HUDEP-2 (cell line): ENCODE measurements around the gene MTF1.
"Not testable (repeated sequence)": the region's sequence is repeated elsewhere in the genome, so short reads cannot be mapped to it uniquely, and the experiment has no call there.

Experiments
- DNase-seq, 76 experiments: peaks; one replicate each; lab custom pipeline; 2025; ENCODE audit not compliant: unreplicated experiment in 76 of 76; lab: John Stamatoyannopoulos, UW

MTF1 gene

DNA sequence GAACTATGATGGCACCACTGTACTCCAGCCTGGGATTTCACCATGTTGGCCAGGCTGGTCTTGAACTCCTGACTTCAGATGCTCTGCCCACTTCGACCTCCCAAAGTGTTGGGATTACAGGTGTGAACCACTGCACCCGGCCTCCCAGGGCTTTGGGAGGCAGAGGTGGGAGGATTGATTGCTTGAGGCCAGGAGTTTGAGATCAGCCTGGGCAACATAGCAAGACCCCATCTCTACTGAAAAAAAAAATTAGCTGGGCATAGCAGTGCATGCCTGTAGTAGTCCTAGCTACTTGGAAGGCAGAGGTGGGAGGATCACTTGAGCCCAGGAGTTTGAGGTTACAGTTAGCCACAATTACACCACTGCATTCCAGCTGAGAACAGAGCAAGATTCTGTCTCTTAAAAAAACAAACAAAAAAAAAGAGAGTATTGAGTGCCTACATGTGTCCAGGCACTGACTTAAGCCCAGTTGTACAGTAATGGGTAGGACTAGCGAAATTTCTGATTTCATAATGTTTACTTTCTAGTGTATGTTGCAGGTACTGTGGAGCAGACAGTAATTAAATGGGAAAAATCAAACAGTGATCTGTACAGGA, 61.5 kb downstream of the MTF1 start:
- DNase-seq = no peak

DNA sequence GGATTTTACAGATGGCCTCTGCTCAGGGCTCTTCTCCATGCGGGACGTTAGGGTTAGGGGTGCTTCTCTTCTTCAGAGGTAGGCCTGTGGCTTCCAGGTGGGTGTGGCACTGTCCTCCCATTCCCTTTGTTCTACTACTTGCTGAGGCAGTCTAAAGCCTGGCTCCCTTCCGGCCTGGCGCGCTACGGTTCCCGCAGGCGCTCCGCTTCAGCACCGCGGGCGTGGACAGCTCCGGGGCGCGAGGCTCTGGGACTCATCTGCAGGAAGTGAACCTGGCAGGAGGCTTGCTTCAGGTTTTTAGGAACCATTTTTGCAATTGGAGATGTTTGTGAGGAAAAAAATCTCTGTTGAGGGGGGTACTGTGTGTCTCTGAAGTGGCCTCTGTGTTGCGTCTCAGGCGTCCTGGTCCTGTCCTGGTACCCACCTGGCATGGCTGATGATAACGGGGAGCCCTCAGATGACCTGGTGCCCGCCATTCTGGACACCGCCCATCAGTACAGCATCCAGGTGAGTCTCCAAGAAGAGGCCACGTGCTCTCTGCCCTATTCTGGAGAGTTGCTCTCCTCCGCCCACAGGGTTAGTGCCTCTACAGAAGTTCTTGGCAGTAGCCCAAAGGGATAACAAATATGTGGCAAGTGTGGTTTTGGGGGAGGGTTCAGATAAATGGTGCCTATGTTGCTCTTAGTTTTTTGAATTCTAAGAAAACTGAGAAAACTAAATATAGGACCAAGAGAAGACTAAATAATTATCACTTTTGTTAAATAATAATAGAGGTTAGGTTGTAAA, 63.9 kb downstream of the MTF1 start:
- DNase-seq = peak in 49 of 76 experiments; percentile 3 to 74 (median 29)

DNA sequence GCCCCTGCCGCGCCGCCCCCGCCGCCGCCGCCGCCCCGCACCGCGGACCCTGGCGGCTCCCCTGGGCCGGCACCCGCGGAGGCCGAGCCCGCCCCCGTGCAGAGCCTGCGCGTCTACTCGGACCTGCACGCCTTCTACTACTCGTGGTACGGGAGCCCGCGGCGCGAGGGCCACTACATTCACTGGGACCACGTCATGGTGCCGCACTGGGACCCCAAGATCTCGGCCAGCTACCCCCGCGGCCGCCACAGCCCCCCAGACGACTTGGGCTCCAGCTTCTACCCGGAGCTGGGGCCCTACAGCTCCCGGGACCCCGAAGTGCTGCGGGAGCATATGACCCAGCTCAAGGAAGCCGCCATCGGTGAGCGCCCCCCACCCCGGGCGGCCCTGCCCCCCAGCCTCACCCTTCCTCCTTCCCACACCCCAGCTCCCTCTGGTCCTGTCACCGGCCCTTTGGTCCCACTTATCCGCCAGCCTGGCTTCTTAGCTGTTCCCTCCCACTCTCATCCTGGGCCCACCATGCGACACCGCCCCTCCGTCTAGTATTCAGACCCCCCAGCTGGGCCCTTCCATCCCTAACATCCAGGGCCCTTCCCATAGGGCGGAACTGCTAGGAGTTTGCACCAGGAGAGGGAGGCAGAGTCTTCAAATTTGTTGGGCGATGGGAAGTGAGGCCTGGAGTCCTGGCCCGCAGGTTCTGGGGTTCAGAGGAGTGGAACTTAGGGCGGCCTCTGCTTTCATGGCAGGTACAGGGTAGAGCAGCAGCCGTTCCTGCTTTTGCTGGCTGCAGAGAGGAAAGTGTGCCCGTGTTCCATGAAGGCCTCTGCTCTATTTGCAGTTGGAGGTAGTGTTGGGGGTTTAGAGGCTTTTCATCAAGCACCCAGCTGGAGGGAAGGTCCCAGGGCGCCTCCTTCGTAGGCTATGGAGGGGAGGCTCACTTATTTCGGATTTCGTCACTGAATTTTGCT, 64.7 kb downstream of the MTF1 start:
- no peak for DNase-seq

DNA sequence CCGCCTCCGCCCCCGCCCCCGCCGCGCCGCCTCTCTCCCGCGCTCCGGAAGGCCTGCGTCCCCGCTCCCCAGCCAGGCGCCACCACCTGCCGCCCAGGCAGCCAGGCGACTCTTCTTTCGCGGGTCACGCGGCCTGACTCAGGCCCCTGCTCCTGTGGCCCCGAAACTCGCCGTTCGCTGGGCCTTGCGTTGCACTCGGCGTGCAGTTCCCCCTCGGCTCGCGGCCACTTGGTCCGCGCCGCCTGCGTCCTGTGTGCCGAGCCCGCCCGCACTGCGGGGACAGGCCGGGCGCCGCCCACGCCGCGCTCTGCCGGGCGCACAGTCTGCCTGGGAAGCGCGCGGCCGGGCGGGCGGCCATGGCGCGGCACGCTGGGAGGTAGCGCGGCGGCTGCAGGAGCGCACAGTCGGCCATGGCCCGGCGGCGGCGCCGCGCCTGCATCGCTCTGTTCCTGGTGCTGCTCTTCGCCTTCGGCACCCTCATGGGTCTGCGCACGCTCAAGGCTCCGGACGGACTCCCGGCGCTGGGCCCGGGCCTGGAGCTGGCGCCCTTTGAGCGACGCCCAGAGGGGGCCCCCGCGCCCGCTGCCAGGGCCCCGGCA, 65.5 kb downstream of the MTF1 start, which contains the start of gene MANEAL:
Gene MANEAL, plus strand, starts transcription at position 75 of the 599 bp plus-strand sequence. Its CDS starts 336 bp downstream, at position 411.
- DNase-seq = peak in 52 of 76 experiments; percentile 7 to 64 (median 40)

DNA sequence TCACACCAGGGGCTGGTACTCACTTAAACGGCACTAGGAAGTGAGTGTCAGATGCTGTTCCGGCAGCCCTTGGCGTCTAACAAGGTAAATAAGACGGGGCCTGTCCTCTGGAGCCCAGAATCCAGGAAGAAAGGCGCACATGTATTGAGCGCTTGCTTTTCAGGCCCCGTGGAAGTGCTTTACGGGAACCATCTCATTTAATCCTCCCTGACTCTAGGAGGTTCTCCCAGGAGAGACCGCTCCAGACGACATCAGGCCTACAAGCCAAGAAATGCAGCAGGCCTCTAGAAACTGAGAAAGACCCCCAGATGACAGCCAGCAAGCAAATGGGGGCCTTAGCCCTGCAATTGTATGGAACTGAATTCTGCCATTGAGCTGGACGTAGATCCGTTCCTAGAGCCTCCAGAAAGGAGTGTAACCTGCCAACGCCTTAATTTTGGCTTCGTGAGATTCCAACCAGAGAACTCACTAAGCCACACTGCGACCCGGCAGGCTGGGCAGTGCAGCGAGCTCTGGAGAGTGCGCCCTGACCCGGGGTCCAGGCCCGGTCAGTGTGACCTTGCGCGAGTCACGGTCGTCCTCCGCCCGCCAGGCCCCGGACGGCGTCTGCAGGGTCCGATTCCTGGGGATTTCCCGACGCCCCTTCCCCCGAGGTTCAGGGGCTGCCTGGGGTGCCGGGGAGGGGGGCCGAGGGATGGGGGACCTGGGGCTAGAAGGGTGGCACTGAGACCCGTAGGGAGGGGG, 66.3 kb downstream of the MTF1 start:
- no peak for DNase-seq

DNA sequence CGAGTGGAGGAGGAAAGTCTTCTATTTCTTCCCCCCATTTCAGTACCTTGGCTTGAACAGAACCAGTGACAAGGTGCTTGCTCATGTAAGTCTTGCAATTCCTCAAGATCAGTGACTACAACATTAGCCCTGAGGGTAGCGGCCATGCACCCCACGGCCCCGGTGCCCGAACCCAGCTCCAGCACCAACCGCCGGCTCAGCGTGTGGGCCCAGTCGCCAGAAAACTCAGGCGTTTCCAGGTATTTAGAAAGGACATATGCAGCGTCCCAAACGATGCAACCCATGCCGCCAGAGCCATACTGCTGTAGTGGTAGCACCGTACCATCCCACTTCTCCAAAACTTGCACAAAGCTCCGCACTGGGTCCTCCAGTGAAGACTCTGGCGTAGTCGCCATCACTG, 76.9 kb downstream of the MTF1 start:
- no peak for DNase-seq

DNA sequence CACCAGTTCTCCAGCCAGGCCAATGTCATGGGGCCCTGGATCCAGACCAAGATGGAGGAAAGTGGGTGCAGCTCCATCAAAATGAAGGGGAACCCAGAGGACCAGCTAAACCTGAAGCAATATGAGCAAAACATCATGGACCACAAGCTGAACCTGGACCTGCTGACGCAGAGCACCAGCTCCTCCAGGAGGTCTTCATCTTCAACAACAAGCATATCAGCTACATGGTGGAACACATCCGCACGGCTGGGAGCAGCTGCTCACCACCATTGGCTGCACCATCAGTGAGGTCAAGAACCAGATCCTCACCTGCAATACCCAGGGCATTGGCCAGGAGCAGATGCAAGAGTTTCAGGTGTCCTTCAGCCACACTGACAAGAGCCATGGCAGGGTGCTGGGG, 80.7 kb downstream of the MTF1 start:
- no peak for DNase-seq

DNA sequence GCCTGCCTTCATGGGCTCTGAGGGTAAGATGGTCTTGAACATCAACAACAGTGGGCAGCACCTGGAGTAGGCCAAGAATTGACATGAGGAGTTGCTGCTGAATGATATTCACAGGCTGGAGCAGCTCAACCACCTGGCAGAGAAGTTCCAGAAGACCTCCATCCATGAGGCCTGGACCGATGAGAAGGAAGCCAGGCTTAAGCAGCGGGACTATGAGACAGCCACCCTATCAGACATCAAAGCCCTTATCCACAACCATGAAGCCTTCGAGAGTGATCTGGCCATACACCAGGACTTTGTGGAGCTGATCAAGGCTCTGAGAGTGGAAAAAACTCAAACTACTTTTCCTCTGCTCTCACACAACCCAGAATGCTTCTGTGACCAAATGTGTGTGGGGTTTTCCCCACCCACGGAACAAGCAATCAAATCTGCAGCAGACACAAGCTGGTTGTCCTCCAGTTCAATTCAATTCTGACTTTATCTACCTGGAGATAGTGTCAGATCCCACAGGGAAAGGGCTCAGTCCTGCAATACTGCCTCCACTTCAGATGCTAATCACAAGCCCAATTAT, 82.4 kb downstream of the MTF1 start:
- no peak for DNase-seq

DNA sequence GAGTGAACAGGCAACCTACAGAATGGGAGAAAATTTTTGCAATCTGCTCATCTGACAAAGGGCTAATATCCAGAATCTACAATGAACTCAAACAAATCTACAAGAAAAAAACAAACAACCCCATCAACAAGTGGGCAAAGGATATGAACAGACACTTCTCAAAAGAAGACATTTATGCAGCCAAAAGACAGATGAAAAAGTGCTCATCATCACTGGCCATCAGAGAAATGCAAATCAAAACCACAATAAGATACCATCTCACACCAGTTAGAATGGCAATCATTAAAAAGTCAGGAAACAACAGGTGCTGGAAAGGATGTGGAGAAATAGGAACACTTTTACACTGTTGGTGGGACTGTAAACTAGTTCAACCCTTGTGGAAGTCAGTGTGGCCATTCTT, 88.0 kb downstream of the MTF1 start:
- not testable (repeated sequence) for DNase-seq

DNA sequence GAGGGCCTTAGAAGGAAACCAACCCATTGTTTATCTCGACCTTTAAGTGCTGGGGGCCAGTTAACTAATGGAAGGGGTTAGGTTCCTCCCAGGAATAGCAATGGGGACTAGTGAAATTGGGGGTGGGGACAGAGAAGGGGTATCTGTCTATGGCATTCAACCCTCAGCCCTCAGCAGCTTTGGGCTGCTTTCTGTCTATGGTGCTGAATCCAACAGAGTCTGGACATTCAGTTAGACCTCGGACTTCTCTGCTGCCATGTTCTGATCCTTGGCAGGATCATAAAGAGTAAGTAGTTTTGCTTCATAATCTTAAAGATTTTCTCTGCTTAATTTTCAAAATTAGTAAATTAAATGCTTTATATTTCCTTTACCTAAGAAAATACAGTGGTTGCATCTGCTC, 91.9 kb downstream of the MTF1 start:
- no peak for DNase-seq

GRCh38 chr1:37765916-37766664, 93.3 kb downstream of the MTF1 start:
- DNase-seq = no peak

- DNase-seq = no peak
Measured at GRCh38 chr1:37764888-37765441, 94.4 kb downstream of the MTF1 start, which contains the start of gene EPHA10. Gene EPHA10, minus strand, starts transcription at chr1:37765120. Its CDS starts 54 bp downstream, at chr1:37765066.

DNA sequence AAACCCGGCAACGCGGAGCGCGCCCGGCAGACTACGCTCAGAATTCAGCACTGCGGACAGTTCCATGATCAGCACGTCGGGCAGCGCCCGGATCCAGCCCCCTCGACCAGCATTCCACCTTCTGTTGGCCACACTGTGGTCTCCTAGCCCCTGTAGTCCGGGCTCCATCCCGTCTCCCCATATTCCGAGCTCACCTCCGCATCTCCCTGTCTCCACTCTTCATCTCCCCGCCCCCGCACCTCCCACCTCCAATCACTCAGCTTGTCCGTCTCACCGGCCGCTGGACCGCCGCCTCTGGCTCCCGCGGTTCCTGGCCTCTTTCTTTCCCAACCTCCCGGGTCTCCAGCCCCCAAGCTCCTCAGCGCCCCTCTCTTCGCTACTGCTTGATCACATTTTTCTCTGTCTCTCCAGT, 95.0 kb downstream of the MTF1 start:
- peak in 43 of 76 experiments; percentile 2 to 65 (median 27) for DNase-seq

DNA sequence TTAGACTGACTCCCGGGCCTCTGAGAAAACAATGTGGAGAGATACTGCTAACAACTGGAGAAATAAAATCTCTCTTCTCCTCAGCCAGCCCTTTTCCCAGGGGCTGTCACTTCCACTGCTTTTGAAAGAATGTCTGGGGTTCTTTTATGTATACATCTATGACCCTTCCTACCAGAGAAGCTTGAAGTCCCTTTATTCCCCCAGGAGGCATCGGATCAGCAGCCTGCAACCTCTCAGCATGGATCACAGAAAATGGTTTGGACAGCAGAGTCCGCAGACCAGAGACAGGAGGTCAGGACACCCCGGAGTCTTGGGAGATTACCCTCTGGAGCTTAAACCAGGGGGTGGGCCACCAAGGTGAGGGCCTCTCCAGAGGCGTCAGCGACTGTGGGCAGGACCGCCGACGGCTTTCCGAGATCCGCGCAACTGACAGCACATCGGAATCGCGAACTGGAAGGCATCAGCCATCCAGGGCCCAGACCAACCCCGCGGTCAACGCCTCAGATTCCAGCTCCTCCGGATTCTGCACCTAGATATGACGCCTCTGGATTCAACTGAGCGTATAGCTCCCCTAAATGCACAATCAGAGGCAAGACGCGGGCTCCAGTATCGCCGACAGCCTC, 95.5 kb downstream of the MTF1 start:
- no peak for DNase-seq

DNA sequence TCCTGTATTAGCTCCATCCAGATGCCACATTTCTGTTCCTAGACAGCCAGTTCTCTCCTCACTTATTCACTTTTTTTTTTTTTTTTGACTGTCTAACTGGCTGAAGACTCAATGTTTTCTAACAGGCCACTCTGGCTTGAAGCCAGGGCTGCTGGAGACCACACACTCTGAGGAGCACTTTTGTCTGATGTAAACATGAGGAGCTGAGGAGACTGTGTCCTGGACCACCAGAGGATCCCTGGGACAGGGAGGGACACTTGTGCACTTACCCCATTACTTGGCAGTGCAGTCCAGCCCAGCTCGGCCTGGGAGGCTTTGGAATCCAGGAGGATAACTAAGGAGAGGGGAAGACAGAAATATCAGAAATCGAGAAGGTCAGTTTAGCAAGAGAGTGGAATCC, 96.9 kb downstream of the MTF1 start:
- DNase-seq = no peak

GRCh38 chr1:37761416-37762095, 97.8 kb downstream of the MTF1 start:
- no peak for DNase-seq
